HG02870 (cell line): ENCODE data around the gene VAPA.
"Not testable (repeated sequence)": the region's sequence is repeated elsewhere in the genome, so short reads cannot be mapped to it uniquely, and the experiment has no call there.

ENCODE experiments used
- ATAC-seq: cut with Tn5 transposase; IDR thresholded peaks from one replicate; pipeline ENCODE4 v1.9.1; 2021; ENCODE audit warnings: mild to moderate bottlenecking, moderate library complexity; ENCODE audit not compliant: unreplicated experiment

VAPA gene

GRCh38 chr18:9912285-9912684 lies 1.5 kb upstream of the VAPA start:
- not testable (repeated sequence) for ATAC-seq

GRCh38 chr18:9913151-9913525 lies 678 bp upstream of the VAPA start:
- ATAC-seq: no peak

GRCh38 chr18:9914334-9914583 lies 443 bp downstream of the VAPA start:
- ATAC-seq: peak; percentile 18

- ATAC-seq: peak; percentile 21
These were observed 921 bp downstream of the VAPA start for GRCh38 chr18:9914584-9915290.

GRCh38 chr18:9915291-9916076 lies 1.7 kb downstream of the VAPA start:
- no peak for ATAC-seq

- no peak for ATAC-seq
These were observed 2.3 kb downstream of the VAPA start for GRCh38 chr18:9916077-9916639.

GRCh38 chr18:9916808-9917207 lies 3.0 kb downstream of the VAPA start:
- no peak for ATAC-seq

GRCh38 chr18:9918016-9918680 lies 4.3 kb downstream of the VAPA start:
- ATAC-seq: no peak

GRCh38 chr18:9919564-9920232 lies 5.9 kb downstream of the VAPA start:
- no peak for ATAC-seq

GRCh38 chr18:9922592-9923311 lies 8.9 kb downstream of the VAPA start:
- ATAC-seq: no peak

- ATAC-seq: no peak
These were observed 10.6 kb downstream of the VAPA start for GRCh38 chr18:9924371-9924943.

- no peak for ATAC-seq
These were observed 11.6 kb downstream of the VAPA start for GRCh38 chr18:9925369-9925768.

- ATAC-seq: no peak
These were observed 12.0 kb downstream of the VAPA start for GRCh38 chr18:9925795-9926194.

- ATAC-seq: no peak
These were observed 12.5 kb downstream of the VAPA start for GRCh38 chr18:9926223-9926894.

GRCh38 chr18:9926977-9927376 lies 13.2 kb downstream of the VAPA start:
- ATAC-seq: no peak

GRCh38 chr18:9927392-9928063 lies 13.7 kb downstream of the VAPA start:
- ATAC-seq: no peak

GRCh38 chr18:9928646-9929259 lies 14.9 kb downstream of the VAPA start:
- ATAC-seq: no peak

GRCh38 chr18:9930299-9930884 lies 16.6 kb downstream of the VAPA start:
- ATAC-seq: no peak
